ENCODE data around the gene ATP5MC3.

- TF ChIP-seq CTCF (IDR thresholded peaks at IDR 0.05 in 8 of 11, conservative IDR thresholded peaks at IDR 0.05 in 3 of 11) (no peak), POLR2AphosphoS5 (IDR thresholded peaks at IDR 0.05) (no peak), POLR2A (IDR thresholded peaks at IDR 0.05) (no peak)
These were observed 25.0 kb downstream of the ATP5MC3 start for GRCh38 chr2:175156534-175156933.

Data from spleen (tissue), 7 donors.